Thoracic aorta (tissue), 2 donors: Measurements from ENCODE around the gene TMEM127. TPM values are rescaled to one million over a fixed set of nuclear protein-coding genes. Genes with fewer than 3 reads are reported as not detected.
"Not testable (repeated sequence)": the region's sequence is repeated elsewhere in the genome, so short reads cannot be mapped to it uniquely, and the experiment has no call there.

ENCODE experiments used
- ATAC-seq: fragments of 150-250 bp; one replicate; pipeline ENCODE4 v1.8.0; 2017; ENCODE audit warnings: low read depth; ENCODE audit not compliant: insufficient number of reproducible peaks, low FRiP score
- DNase-seq: peaks from one replicate; pipeline ENCODE4 v3.0.0-alpha.2; 2020; ENCODE audit warnings: low spot score
- H3K27ac ChIP-seq, 2 donors: fragments of 200-600 bp; sonication (generic); 1 replicate in 1 of 2; 2 replicates in 1 of 2; pipeline ENCODE4 v1.5.1; 2016; ENCODE audit warnings: mild to moderate bottlenecking in 2 of 2, moderate library complexity in 2 of 2
- H3K27me3 ChIP-seq: fragments of 200-600 bp; sonication (generic); replicated peaks from 2 replicates; pipeline ENCODE4 v1.6.0; 2016; ENCODE audit warnings: mild to moderate bottlenecking; ENCODE audit not compliant: insufficient read depth
- H3K36me3 ChIP-seq: fragments of 200-600 bp; sonication (generic); one replicate; pipeline ENCODE4 v1.5.1; 2016
- H3K4me1 ChIP-seq, 2 donors: fragments of 200-600 bp; sonication (generic); 1 replicate in 1 of 2; 2 replicates in 1 of 2; pipeline versions ENCODE4 v1.5.1 to v1.6.0; 2016; ENCODE audit warnings: low read depth in 2 of 2, mild to moderate bottlenecking in 1 of 2; ENCODE audit not compliant: control insufficient read depth in 1 of 2
- H3K4me3 ChIP-seq: fragments of 200-600 bp; sonication (generic); 2 replicates; pipeline ENCODE4 v1.5.1; 2016; ENCODE audit warnings: mild to moderate bottlenecking
- H3K9me3 ChIP-seq: fragments of 200-600 bp; sonication (generic); 2 replicates; pipeline ENCODE4 v1.5.1; 2016
- total RNA-seq, 2 donors: library from RNA; depleted of rRNA; stranded (reverse); fragments of >200 nt; gene quantifications; one replicate each; pipeline versions ENCODE4 v1.1.0 to v1.2.3, GENCODE V29; 2016
- TF ChIP-seq, protein P1 (sequence below): fragments of 200-600 bp; sonication (generic); IDR thresholded peaks from one replicate; pipeline ENCODE4 v1.5.1; 2019; ENCODE audit warnings: antibody characterized with exemption

Gene TMEM127
- total RNA-seq, 2 donors from 2014 or later: 50.8 to 52.4 TPM

GRCh38 chr2:96236882-96237281, 28.9 kb downstream of the TMEM127 start:
- Histone ChIP-seq H3K4me3 (no peak overlapping the region), H3K9me3 (no peaks in the 10 kb centered on the region), H3K4me1 (no peaks in the 10 kb centered on the region), H3K27ac (no peak overlapping the region), H3K36me3 (no peaks in the 10 kb centered on the region), H3K27me3 (no peaks in the 10 kb centered on the region)
- DNase-seq (no peak), ATAC-seq (no peak)
- TF ChIP-seq, protein P1, sequence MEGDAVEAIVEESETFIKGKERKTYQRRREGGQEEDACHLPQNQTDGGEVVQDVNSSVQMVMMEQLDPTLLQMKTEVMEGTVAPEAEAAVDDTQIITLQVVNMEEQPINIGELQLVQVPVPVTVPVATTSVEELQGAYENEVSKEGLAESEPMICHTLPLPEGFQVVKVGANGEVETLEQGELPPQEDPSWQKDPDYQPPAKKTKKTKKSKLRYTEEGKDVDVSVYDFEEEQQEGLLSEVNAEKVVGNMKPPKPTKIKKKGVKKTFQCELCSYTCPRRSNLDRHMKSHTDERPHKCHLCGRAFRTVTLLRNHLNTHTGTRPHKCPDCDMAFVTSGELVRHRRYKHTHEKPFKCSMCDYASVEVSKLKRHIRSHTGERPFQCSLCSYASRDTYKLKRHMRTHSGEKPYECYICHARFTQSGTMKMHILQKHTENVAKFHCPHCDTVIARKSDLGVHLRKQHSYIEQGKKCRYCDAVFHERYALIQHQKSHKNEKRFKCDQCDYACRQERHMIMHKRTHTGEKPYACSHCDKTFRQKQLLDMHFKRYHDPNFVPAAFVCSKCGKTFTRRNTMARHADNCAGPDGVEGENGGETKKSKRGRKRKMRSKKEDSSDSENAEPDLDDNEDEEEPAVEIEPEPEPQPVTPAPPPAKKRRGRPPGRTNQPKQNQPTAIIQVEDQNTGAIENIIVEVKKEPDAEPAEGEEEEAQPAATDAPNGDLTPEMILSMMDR: no peak

DNA sequence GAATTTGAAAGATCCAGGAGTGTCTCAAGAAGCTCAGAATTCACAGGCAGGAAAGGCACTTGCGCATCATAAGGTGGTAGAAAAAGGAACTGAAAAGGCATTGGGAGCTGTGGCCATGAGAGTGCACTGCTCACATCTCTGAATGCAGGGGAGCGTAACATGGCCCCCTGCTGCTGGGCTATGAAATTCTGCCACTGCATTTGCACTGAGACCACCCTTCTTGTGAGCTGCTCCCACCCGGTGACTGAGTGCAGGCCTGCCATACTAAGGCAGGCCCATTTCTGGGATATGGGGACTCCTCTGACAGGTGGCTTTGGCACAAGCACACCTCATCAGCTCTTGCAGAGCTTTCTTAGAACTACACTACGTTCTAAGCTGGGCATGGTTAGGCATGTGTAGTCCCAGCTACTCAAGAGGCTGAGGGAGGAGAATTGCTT, 31.9 kb downstream of the TMEM127 start:
- DNase-seq (no peak), ATAC-seq (no peak)
- Histone ChIP-seq H3K36me3 (no peaks in the 10 kb centered on the region), H3K9me3 (no peaks in the 10 kb centered on the region), H3K4me3 (no peak overlapping the region), H3K27me3 (no peaks in the 10 kb centered on the region), H3K27ac (no peak overlapping the region), H3K4me1 (no peaks in the 10 kb centered on the region)
- TF ChIP-seq, protein P1: no peak

DNA sequence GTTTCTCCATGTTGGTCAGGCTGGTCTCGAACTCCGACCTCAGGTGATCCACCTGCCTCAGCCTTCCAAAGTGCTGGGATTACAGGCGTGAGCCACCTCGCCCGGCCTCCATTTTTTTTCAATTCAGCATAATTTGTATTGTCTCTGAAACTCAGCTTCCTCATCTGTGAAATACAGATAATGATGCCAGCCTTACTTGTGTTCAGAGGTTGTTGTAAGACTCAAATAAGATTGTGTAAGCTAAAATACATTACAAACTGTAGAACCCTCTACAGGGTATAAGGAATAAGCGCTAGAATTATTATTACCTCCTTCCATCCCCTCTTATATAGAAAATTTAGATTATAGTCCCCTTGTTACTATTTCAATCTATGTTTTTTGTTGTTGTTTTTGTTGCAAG, 32.4 kb downstream of the TMEM127 start:
- no peaks in the 10 kb centered on the region for H3K36me3 ChIP-seq
- H3K4me1 ChIP-seq: no peaks in the 10 kb centered on the region
- H3K27me3 ChIP-seq: no peaks in the 10 kb centered on the region
- DNase-seq (no peak), ATAC-seq (no peak)
- no peak overlapping the region for H3K4me3 ChIP-seq
- H3K9me3 ChIP-seq: no peaks in the 10 kb centered on the region
- TF ChIP-seq, protein P1: no peak
- no peak overlapping the region for H3K27ac ChIP-seq

GRCh38 chr2:96231316-96231715, 34.5 kb downstream of the TMEM127 start:
- no peaks in the 10 kb centered on the region for H3K36me3 ChIP-seq
- H3K9me3 ChIP-seq: no peaks in the 10 kb centered on the region
- DNase-seq: no peak
- H3K4me1 ChIP-seq: no peaks in the 10 kb centered on the region
- ATAC-seq: no peak
- H3K27me3 ChIP-seq: no peaks in the 10 kb centered on the region
- H3K4me3 ChIP-seq: no peak overlapping the region
- H3K27ac ChIP-seq: no peak overlapping the region
- TF ChIP-seq, protein P1: no peak

DNA sequence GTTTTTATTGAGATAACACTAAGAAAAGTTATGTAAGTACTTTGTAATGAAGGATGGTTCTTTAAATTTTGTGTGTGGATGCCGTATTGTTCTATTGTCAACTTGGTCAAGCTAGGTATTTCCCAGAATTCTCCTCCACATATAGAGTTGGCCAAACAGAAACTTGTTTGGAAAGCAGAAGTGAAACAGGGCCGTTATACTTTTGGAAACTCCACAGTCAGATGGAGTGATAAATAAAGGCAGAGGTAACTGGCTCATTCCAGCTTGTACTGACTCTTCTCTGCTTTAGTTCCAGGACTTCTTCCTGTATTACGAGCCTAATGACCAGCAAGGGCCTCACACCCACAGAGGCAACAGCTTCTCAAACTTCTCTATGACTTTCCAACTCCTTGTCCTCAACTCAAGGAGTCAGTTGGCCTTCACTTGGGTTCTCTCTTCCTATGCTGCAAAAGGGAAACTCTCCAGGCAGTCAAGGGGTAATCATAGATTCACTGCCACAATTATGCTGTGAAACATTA, 40.7 kb downstream of the TMEM127 start:
- no peak for DNase-seq
- H3K9me3 ChIP-seq: no peaks in the 10 kb centered on the region
- no peaks in the 10 kb centered on the region for H3K36me3 ChIP-seq
- H3K27ac ChIP-seq: no peak overlapping the region
- no peaks in the 10 kb centered on the region for H3K4me1 ChIP-seq
- no peak for ATAC-seq
- TF ChIP-seq, protein P1: no peak
- no peaks in the 10 kb centered on the region for H3K27me3 ChIP-seq
- H3K4me3 ChIP-seq: no peak overlapping the region

DNA sequence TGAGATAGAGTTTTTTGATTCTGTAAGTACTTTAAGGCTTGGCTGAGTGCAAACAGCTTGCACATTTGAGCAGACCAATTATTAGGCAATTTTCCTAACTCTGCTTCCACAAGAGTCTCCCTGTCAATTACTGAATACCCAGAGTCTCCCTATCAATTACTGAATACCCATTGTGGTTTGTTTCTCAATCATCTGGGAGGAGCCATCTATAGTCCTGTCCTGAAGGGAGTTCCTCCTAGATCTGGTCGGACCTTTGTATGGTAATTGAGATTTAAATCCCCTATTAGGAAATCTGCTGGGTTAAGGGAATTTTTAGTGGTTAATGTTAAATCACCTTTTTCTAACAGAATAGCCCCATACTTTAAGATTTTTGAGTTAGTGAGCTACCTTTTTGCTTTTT, 44.7 kb downstream of the TMEM127 start:
- H3K4me3 ChIP-seq, H3K27ac ChIP-seq, H3K4me1 ChIP-seq, H3K36me3 ChIP-seq, H3K27me3 ChIP-seq, DNase-seq, ATAC-seq, H3K9me3 ChIP-seq: not testable (repeated sequence)

DNA sequence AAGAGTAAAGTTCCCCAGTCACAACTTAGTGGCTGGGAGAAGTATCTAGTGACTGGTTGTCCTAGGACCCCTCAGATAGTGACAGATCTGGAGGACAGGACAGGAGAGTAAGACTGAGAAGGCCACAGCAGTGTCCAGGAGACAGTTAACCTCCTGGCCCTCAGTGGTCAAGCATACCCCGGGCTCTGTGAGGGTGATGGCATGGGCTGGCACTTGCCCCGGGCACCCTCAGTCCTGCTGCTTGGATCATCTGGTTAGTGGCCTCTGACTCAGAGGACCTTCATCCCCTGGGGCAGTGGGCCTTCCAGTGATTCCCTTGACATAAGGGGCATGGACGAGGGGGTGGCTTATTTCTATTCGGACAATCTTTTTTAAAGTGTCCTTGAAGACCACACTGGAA, 45.8 kb downstream of the TMEM127 start:
- H3K27me3 ChIP-seq, H3K9me3 ChIP-seq, H3K4me1 ChIP-seq, H3K4me3 ChIP-seq, ATAC-seq, H3K36me3 ChIP-seq, DNase-seq, H3K27ac ChIP-seq: not testable (repeated sequence)
